BE2C (cell line): ENCODE results near the gene PRKN.

Source experiments
- DNase-seq: peaks from one replicate; pipeline ENCODE4 v3.0.0-alpha.2; 2020
- H3K27me3 ChIP-seq: fragments of 250-450 bp; sonication (Bioruptor Pico); 2 replicates; pipeline ENCODE4 v1.5.1; 2020; ENCODE audit warnings: mild to moderate bottlenecking
- H3K36me3 ChIP-seq: fragments of 250-450 bp; sonication (Bioruptor Pico); 2 replicates; pipeline ENCODE4 v1.5.1; 2020; ENCODE audit warnings: mild to moderate bottlenecking
- H3K4me1 ChIP-seq: fragments of 250-450 bp; sonication (Bioruptor Pico); 2 replicates; pipeline ENCODE4 v1.5.1; 2020
- H3K4me3 ChIP-seq: 2 replicates; pipeline ENCODE4 v1.5.1; 2011; ENCODE audit warnings: low read depth, low read length
- H3K9me3 ChIP-seq: fragments of 250-450 bp; sonication (Bioruptor Pico); 2 replicates; pipeline ENCODE4 v1.5.1; 2020
- CTCF ChIP-seq: IDR thresholded peaks from 2 replicates; pipeline ENCODE4 v1.5.1; 2012; ENCODE audit warnings: mild to moderate bottlenecking, low read depth, low read length

Gene PRKN

GRCh38 chr6:162055365-162055764, 672.2 kb downstream of the PRKN start:
- H3K4me1 ChIP-seq, result no peaks in the 10 kb centered on the region
- no peaks in the 10 kb centered on the region for H3K36me3 ChIP-seq
- no peaks in the 10 kb centered on the region for H3K27me3 ChIP-seq
- no peak for DNase-seq
- no peaks in the 10 kb centered on the region for H3K9me3 ChIP-seq
- TF ChIP-seq CTCF, result no peak
- H3K4me3 ChIP-seq, result no peak overlapping the region

- no peaks in the 10 kb centered on the region for H3K4me1 ChIP-seq
- H3K9me3 ChIP-seq, result no peaks in the 10 kb centered on the region
- H3K36me3 ChIP-seq, result no peaks in the 10 kb centered on the region
- no peak for TF ChIP-seq CTCF
- no peaks in the 10 kb centered on the region for H3K27me3 ChIP-seq
- DNase-seq, result no peak
- no peak overlapping the region for H3K4me3 ChIP-seq
These were observed 674.5 kb downstream of the PRKN start for GRCh38 chr6:162053084-162053483.

GRCh38 chr6:162050579-162050978, 677.0 kb downstream of the PRKN start:
- H3K9me3 ChIP-seq, result no peaks in the 10 kb centered on the region
- H3K4me3 ChIP-seq, result no peak overlapping the region
- H3K36me3 ChIP-seq, result no peaks in the 10 kb centered on the region
- no peak for TF ChIP-seq CTCF
- no peaks in the 10 kb centered on the region for H3K4me1 ChIP-seq
- no peaks in the 10 kb centered on the region for H3K27me3 ChIP-seq
- no peak for DNase-seq

- H3K9me3 ChIP-seq, result no peaks in the 10 kb centered on the region
- no peaks in the 10 kb centered on the region for H3K27me3 ChIP-seq
These were observed 681.2 kb downstream of the PRKN start for GRCh38 chr6:162046324-162046723.

GRCh38 chr6:162032620-162033019, 694.9 kb downstream of the PRKN start:
- TF ChIP-seq CTCF, result no peak
- no peak overlapping the region for H3K4me3 ChIP-seq

More at GRCh38 chr6:162046324-162046723, 681.2 kb downstream of the PRKN start:
- Histone ChIP-seq H3K36me3 (no peaks in the 10 kb centered on the region), H3K4me1 (no peaks in the 10 kb centered on the region), H3K4me3 (no peak overlapping the region)
- TF ChIP-seq CTCF, result no peak
- DNase-seq, result no peak

GRCh38 chr6:162029873-162030576, 697.5 kb downstream of the PRKN start:
- DNase-seq, result no peak
- Histone ChIP-seq H3K27me3 (no peaks in the 10 kb centered on the region), H3K4me1 (no peaks in the 10 kb centered on the region), H3K9me3 (no peaks in the 10 kb centered on the region), H3K36me3 (no peaks in the 10 kb centered on the region), H3K4me3 (no peak overlapping the region)
- no peak for TF ChIP-seq CTCF

More at GRCh38 chr6:162032620-162033019, 694.9 kb downstream of the PRKN start:
- H3K36me3 ChIP-seq, result no peaks in the 10 kb centered on the region
- H3K9me3 ChIP-seq, result no peaks in the 10 kb centered on the region
- H3K27me3 ChIP-seq, result no peaks in the 10 kb centered on the region
- DNase-seq, result no peak
- H3K4me1 ChIP-seq, result no peaks in the 10 kb centered on the region
